Loucy (cell line): ENCODE data around the gene THADA.

Experiments used
- CTCF ChIP-seq: fragments of 200-600 bp; sonication (generic); conservative IDR thresholded peaks from 2 replicates; pipeline ENCODE4 v1.5.1; 2014; ENCODE audit warnings: mild to moderate bottlenecking, antibody characterized with exemption, low read length
- EZH2phosphoT487 ChIP-seq: fragments of 200-600 bp; IDR thresholded peaks from 2 replicates; pipeline ENCODE4 v1.6.1; 2018; ENCODE audit warnings: antibody characterized with exemption, mild to moderate bottlenecking, moderate library complexity, borderline replicate concordance

GRCh38 chr2:43407935-43408334, 187.9 kb downstream of the THADA start:
- TF ChIP-seq CTCF (no peak), EZH2phosphoT487 (no peak)
